HepG2 (cell line): Measurements from ENCODE around the gene TP73. TPM values are rescaled to one million over a fixed set of nuclear protein-coding genes. Genes with fewer than 3 reads are reported as not detected.
A peak's percentile ranks its signal among the peaks of the same experiment; 100 is the strongest.

ENCODE experiments used
- AKAP8 ChIP-seq: sonication (generic); formaldehyde crosslinking; IDR thresholded peaks from 2 replicates; pipeline ENCODE4 v1.5.1; 2020; ENCODE audit warnings: mild to moderate bottlenecking, missing genetic modification reagents
- FOXA3 ChIP-seq: IDR thresholded peaks from 2 replicates; pipeline ENCODE4 v1.6.1; 2016; ENCODE audit warnings: missing genetic modification reagents, missing compliant biosample characterization
- HMG20A ChIP-seq: IDR thresholded peaks from 2 replicates; pipeline ENCODE4 v1.6.1; 2016; ENCODE audit warnings: borderline replicate concordance
- HNF1A ChIP-seq, 2 experiments: sonication (generic) in 1 of 2; formaldehyde crosslinking in 1 of 2; IDR thresholded peaks; 2 replicates each; pipeline versions ENCODE4 v1.4.0 to v1.6.1; 2016 to 2020; ENCODE audit warnings: borderline replicate concordance in 1 of 2, low read depth in 1 of 2, mild to moderate bottlenecking in 1 of 2, missing genetic modification reagents in 1 of 2
- KDM6A ChIP-seq: IDR thresholded peaks from 2 replicates; pipeline ENCODE4 v1.6.1; 2016; ENCODE audit warnings: low read depth
- NONO ChIP-seq, 2 experiments: fragments of 450-650 bp in 1 of 2; sonication (generic) in 1 of 2; formaldehyde crosslinking in 1 of 2; IDR thresholded peaks in 1 of 2; conservative IDR thresholded peaks in 1 of 2; 2 replicates each; pipeline versions ENCODE4 v1.6.1 to v1.8.0; 2017 to 2022; ENCODE audit warnings: mild to moderate bottlenecking in 1 of 2, missing genetic modification reagents in 1 of 2, moderate library complexity in 1 of 2
- RFXAP ChIP-seq: sonication (generic); formaldehyde crosslinking; IDR thresholded peaks from 2 replicates; pipeline ENCODE4 v1.4.0; 2020; ENCODE audit warnings: missing genetic modification reagents, borderline replicate concordance
- SAP130 ChIP-seq: IDR thresholded peaks from 2 replicates; pipeline ENCODE4 v1.6.1; 2016; ENCODE audit warnings: low read depth
- SKI ChIP-seq: fragments of 450-650 bp; IDR thresholded peaks from one replicate; pipeline ENCODE4 v1.6.1; 2018; ENCODE audit warnings: mild to moderate bottlenecking; ENCODE audit not compliant: partially characterized antibody
- SOX6 ChIP-seq, 2 experiments: fragments of 450-650 bp in 1 of 2; sonication (generic) in 1 of 2; formaldehyde crosslinking in 1 of 2; IDR thresholded peaks; 2 replicates each; pipeline versions ENCODE4 v1.4.0 to v1.6.1; 2017 to 2020; ENCODE audit warnings: antibody characterized with exemption in 1 of 2, mild to moderate bottlenecking in 1 of 2, missing genetic modification reagents in 1 of 2
- TCF7 ChIP-seq: sonication (generic); IDR thresholded peaks from 2 replicates; pipeline ENCODE4 v1.6.1; 2016; ENCODE audit warnings: antibody characterized with exemption, low read depth
- ZBTB21 ChIP-seq: sonication (generic); formaldehyde crosslinking; IDR thresholded peaks from 2 replicates; pipeline ENCODE4 v1.4.0; 2020; ENCODE audit warnings: missing genetic modification reagents
- ZFP91 ChIP-seq: sonication (generic); formaldehyde crosslinking; IDR thresholded peaks from 2 replicates; pipeline ENCODE4 v1.9.0; 2022; ENCODE audit warnings: missing genetic modification reagents, mild to moderate bottlenecking, borderline replicate concordance
- ZNF180 ChIP-seq: sonication (generic); formaldehyde crosslinking; IDR thresholded peaks from 2 replicates; pipeline ENCODE4 v1.4.0; 2020; ENCODE audit warnings: low read depth, missing genetic modification reagents, borderline replicate concordance
- ZNF263 ChIP-seq: sonication (generic); formaldehyde crosslinking; IDR thresholded peaks from 2 replicates; pipeline ENCODE4 v1.4.0; 2020; ENCODE audit warnings: missing genetic modification reagents
- ZNF274 ChIP-seq: sonication (generic); formaldehyde crosslinking; IDR thresholded peaks from 2 replicates; pipeline ENCODE4 v1.5.1; 2020; ENCODE audit warnings: mild to moderate bottlenecking, missing genetic modification reagents
- ZNF292 ChIP-seq: sonication (generic); formaldehyde crosslinking; IDR thresholded peaks from 2 replicates; pipeline ENCODE4 v1.8.1; 2022; ENCODE audit warnings: mild to moderate bottlenecking, low read depth, missing genetic modification reagents, borderline replicate concordance
- ZNF546 ChIP-seq: sonication (generic); formaldehyde crosslinking; conservative IDR thresholded peaks from 2 replicates; pipeline ENCODE4 v1.8.1; 2023; ENCODE audit warnings: mild to moderate bottlenecking, missing genetic modification reagents
- ZNF557 ChIP-seq: sonication (generic); formaldehyde crosslinking; IDR thresholded peaks from 2 replicates; pipeline ENCODE4 v1.4.0; 2020; ENCODE audit warnings: missing genetic modification reagents
- ZNF574 ChIP-seq: sonication (generic); formaldehyde crosslinking; IDR thresholded peaks from 2 replicates; pipeline ENCODE4 v1.4.0; 2020; ENCODE audit warnings: missing genetic modification reagents
- polyA plus RNA-seq, 8 experiments: library from polyadenylated mRNA; depleted of rRNA in 3 of 8; stranded (reverse) in 7 of 8; unstranded in 1 of 8; fragments of >200 nt; fragmentation: Illumina TruSeq in 4 of 8; extraction: Trizol in 4 of 8; gene quantifications; 2 replicates each; pipeline versions ENCODE4 v1.2.1 to v1.2.3, GENCODE V29; 2011 to 2016; ENCODE audit warnings: low read depth in 4 of 8, missing spikeins in 1 of 8, mixed read lengths in 1 of 8; ENCODE audit not compliant: insufficient read depth in 1 of 8
- total RNA-seq, 5 experiments: library from RNA; depleted of rRNA; stranded (reverse); fragments of >200 nt; fragmentation: Illumina TruSeq; extraction: Trizol; gene quantifications; 2 replicates each; pipeline ENCODE4 v1.2.3, GENCODE V29; 2016; ENCODE audit warnings: low read depth in 1 of 5

TP73 gene
- total and polyA plus RNA-seq, 2 of the 13 experiments (the other 11 are each of a cell fraction or from before 2014, with no cell fraction given), result 0.49 to 1.1 TPM

GRCh38 chr1:3773572-3774275 is 121.4 kb downstream of the TP73 start (continued):
- peak; percentile 42; the same call in 1 of the 2 replicates for TF ChIP-seq ZNF263 (CRISPR knock-in tag)
- 0 out of 2 replicates have a peak, but pooled peaks have one; percentile 20 for TF ChIP-seq KDM6A (CRISPR knock-in tag)
- TF ChIP-seq NONO (IDR thresholded peaks at IDR 0.05), result no peak
- peak; percentile 60 for TF ChIP-seq NONO (CRISPR knock-in tag; conservative IDR thresholded peaks at IDR 0.05)
- 0 out of 2 replicates have a peak, but pooled peaks have one; percentile 24 for TF ChIP-seq ZNF292 (CRISPR knock-in tag)
- TF ChIP-seq ZNF274, result 0 out of 2 replicates have a peak, but pooled peaks have one; percentile 34
- 0 out of 2 replicates have a peak, but pooled peaks have one; percentile 2 for TF ChIP-seq FOXA3
- TF ChIP-seq ZNF574 (CRISPR knock-in tag), result 0 out of 2 replicates have a peak, but pooled peaks have one; percentile 33
- no peak for TF ChIP-seq SOX6 (IDR thresholded peaks at IDR 0.05)
- peak; percentile 23; the same call in 1 of the 2 replicates for TF ChIP-seq SOX6 (CRISPR knock-in tag; IDR thresholded peaks at IDR 0.05)
- no peak for TF ChIP-seq HMG20A (CRISPR knock-in tag)
- 0 out of 2 replicates have a peak, but pooled peaks have one; percentile 46 for TF ChIP-seq RFXAP
- no peak for TF ChIP-seq ZNF180 (CRISPR knock-in tag)
- 0 out of 2 replicates have a peak, but pooled peaks have one; percentile 21 for TF ChIP-seq SAP130 (CRISPR knock-in tag)
- no peak for TF ChIP-seq ZBTB21 (CRISPR knock-in tag)
- TF ChIP-seq TCF7, result no peak
- TF ChIP-seq HNF1A (IDR thresholded peaks at IDR 0.05; ENCODE audit: low read depth), result no peak
- TF ChIP-seq HNF1A (CRISPR knock-in tag; IDR thresholded peaks at IDR 0.05; ENCODE audit: borderline replicate concordance), result peak; percentile 11; the same call in 1 of the 2 replicates
- no peak for TF ChIP-seq SKI
- 0 out of 2 replicates have a peak, but pooled peaks have one; percentile 17 for TF ChIP-seq AKAP8 (CRISPR knock-in tag)
- peak; percentile 41 for TF ChIP-seq ZFP91
- TF ChIP-seq ZNF557 (CRISPR knock-in tag), result 0 out of 2 replicates have a peak, but pooled peaks have one; percentile 14
- peak; percentile 26 for TF ChIP-seq ZNF546
